ENCODE data around the gene MED19.

Gene MED19

GRCh38 chr11:57667117-57667735 is 44.8 kb downstream of the MED19 start:
- no peaks in the 10 kb centered on the region for H3K9me3 ChIP-seq (ENCODE audit: insufficient read depth, low read length)
- H3K4me3 ChIP-seq (ENCODE audit: insufficient read depth, low read length, poor library complexity, severe bottlenecking) = peak overlapping the region; percentile 72
- peaks cover 43% of the 10 kb centered on the region for H3K79me2 ChIP-seq (ENCODE audit: insufficient read depth, low read length)
- peak overlapping the region; percentile 70 for H3K4me2 ChIP-seq (ENCODE audit: low read depth, low read length, poor library complexity, severe bottlenecking)
- TF ChIP-seq EZH2phosphoT487 (conservative IDR thresholded peaks at IDR 0.05; ENCODE audit: low read length) (no peak), CTCF (IDR thresholded peaks at IDR 0.05; ENCODE audit: insufficient read depth, low read length, poor library complexity, severe bottlenecking) (no peak)
- H3K27me3 ChIP-seq (ENCODE audit: low read length) = no peaks in the 10 kb centered on the region
- peak overlapping the region; percentile 66 for H2AFZ ChIP-seq (ENCODE audit: low read depth, low read length, severe bottlenecking)
- no peaks in the 10 kb centered on the region for H3K9me2 ChIP-seq (replicated peaks; ENCODE audit: insufficient read depth, low read length)
- peaks cover 19% of the 10 kb centered on the region for H4K20me1 ChIP-seq (ENCODE audit: low read depth, low read length)
- H3K9ac ChIP-seq (ENCODE audit: low read length) = peak overlapping the region; percentile 94
- H3K36me3 ChIP-seq (ENCODE audit: low read length) = no peaks in the 10 kb centered on the region; the same call in 1 of the 2 replicates
- peaks cover 14% of the 10 kb centered on the region for H3F3A ChIP-seq (ENCODE audit: insufficient read depth)
- H3K27ac ChIP-seq (ENCODE audit: low read depth, low read length) = peak overlapping the region; percentile 82

GRCh38 chr11:57663975-57664374 is 48.0 kb downstream of the MED19 start:
- Histone ChIP-seq H4K20me1 (ENCODE audit: low read depth, low read length) (no peaks in the 10 kb centered on the region), H3K36me3 (ENCODE audit: low read length) (peaks cover 19% of the 10 kb centered on the region), H3K9ac (ENCODE audit: low read length) (no peak overlapping the region), H3K9me2 (replicated peaks; ENCODE audit: insufficient read depth, low read length) (no peaks in the 10 kb centered on the region), H3K4me2 (ENCODE audit: low read depth, low read length, poor library complexity, severe bottlenecking) (no peak overlapping the region), H3K9me3 (ENCODE audit: insufficient read depth, low read length) (no peaks in the 10 kb centered on the region), H2AFZ (ENCODE audit: low read depth, low read length, severe bottlenecking) (no peak overlapping the region), H3F3A (ENCODE audit: insufficient read depth) (peaks cover 14% of the 10 kb centered on the region), H3K27me3 (ENCODE audit: low read length) (no peaks in the 10 kb centered on the region), H3K27ac (ENCODE audit: low read depth, low read length) (no peak overlapping the region), H3K79me2 (ENCODE audit: insufficient read depth, low read length) (peaks cover 18% of the 10 kb centered on the region), H3K4me3 (ENCODE audit: insufficient read depth, low read length, poor library complexity, severe bottlenecking) (no peak overlapping the region)
- no peak for TF ChIP-seq CTCF (IDR thresholded peaks at IDR 0.05; ENCODE audit: insufficient read depth, low read length, poor library complexity, severe bottlenecking)
- no peak for TF ChIP-seq EZH2phosphoT487 (conservative IDR thresholded peaks at IDR 0.05; ENCODE audit: low read length)

GRCh38 chr11:57662893-57663292 is 49.1 kb downstream of the MED19 start:
- H3F3A ChIP-seq (ENCODE audit: insufficient read depth) = peaks cover 14% of the 10 kb centered on the region
- H3K9me2 ChIP-seq (replicated peaks; ENCODE audit: insufficient read depth, low read length) = no peaks in the 10 kb centered on the region
- H3K27ac ChIP-seq (ENCODE audit: low read depth, low read length) = no peak overlapping the region
- no peak overlapping the region for H3K4me2 ChIP-seq (ENCODE audit: low read depth, low read length, poor library complexity, severe bottlenecking)
- H3K9ac ChIP-seq (ENCODE audit: low read length) = no peak overlapping the region
- H3K36me3 ChIP-seq (ENCODE audit: low read length) = peaks cover 19% of the 10 kb centered on the region
- no peak overlapping the region for H3K4me3 ChIP-seq (ENCODE audit: insufficient read depth, low read length, poor library complexity, severe bottlenecking)
- H3K9me3 ChIP-seq (ENCODE audit: insufficient read depth, low read length) = no peaks in the 10 kb centered on the region
- H2AFZ ChIP-seq (ENCODE audit: low read depth, low read length, severe bottlenecking) = no peak overlapping the region
- H3K79me2 ChIP-seq (ENCODE audit: insufficient read depth, low read length) = peaks cover 19% of the 10 kb centered on the region
- TF ChIP-seq CTCF (IDR thresholded peaks at IDR 0.05; ENCODE audit: insufficient read depth, low read length, poor library complexity, severe bottlenecking) = no peak
- no peak for TF ChIP-seq EZH2phosphoT487 (conservative IDR thresholded peaks at IDR 0.05; ENCODE audit: low read length)
- H4K20me1 ChIP-seq (ENCODE audit: low read depth, low read length) = no peaks in the 10 kb centered on the region
- H3K27me3 ChIP-seq (ENCODE audit: low read length) = no peaks in the 10 kb centered on the region

Data from SU-DHL-6 (cell line).